HepG2 (cell line): Measurements from ENCODE around the gene OVOL2. TPM values are rescaled to one million over a fixed set of nuclear protein-coding genes. Genes with fewer than 3 reads are reported as not detected.

Experiments used
- CBX2 ChIP-seq, 2 experiments: fragments of 200-600 bp in 1 of 2; sonication (generic); formaldehyde crosslinking in 1 of 2; IDR thresholded peaks; 2 replicates each; pipeline versions ENCODE4 v1.7.0 to v1.8.1; 2018 to 2022; ENCODE audit warnings: low read depth in 2 of 2, low read length in 1 of 2, mild to moderate bottlenecking in 1 of 2, missing genetic modification reagents in 1 of 2
- CEBPZ ChIP-seq: IDR thresholded peaks from 2 replicates; pipeline ENCODE4 v1.6.1; 2012; ENCODE audit warnings: low read length, improper control_type of control experiment
- ESRRA ChIP-seq: sonication (generic); formaldehyde crosslinking; IDR thresholded peaks from 2 replicates; pipeline ENCODE4 v1.5.1; 2020; ENCODE audit warnings: mild to moderate bottlenecking, low read depth, missing genetic modification reagents
- LRRFIP1 ChIP-seq: sonication (generic); formaldehyde crosslinking; conservative IDR thresholded peaks from 2 replicates; pipeline ENCODE4 v1.4.0; 2020; ENCODE audit warnings: missing genetic modification reagents
- PRDM4 ChIP-seq: sonication (generic); formaldehyde crosslinking; IDR thresholded peaks from 2 replicates; pipeline ENCODE4 v1.9.0; 2021; ENCODE audit warnings: missing genetic modification reagents, borderline replicate concordance
- SALL2 ChIP-seq: sonication (generic); formaldehyde crosslinking; IDR thresholded peaks from 2 replicates; pipeline ENCODE4 v1.8.1; 2023; ENCODE audit warnings: mild to moderate bottlenecking, missing genetic modification reagents, inconsistent platforms
- STAG1 ChIP-seq: sonication (generic); formaldehyde crosslinking; IDR thresholded peaks from 2 replicates; pipeline ENCODE4 v1.4.0; 2020; ENCODE audit warnings: missing genetic modification reagents
- STAT6 ChIP-seq: sonication (generic); formaldehyde crosslinking; IDR thresholded peaks from 2 replicates; pipeline ENCODE4 v1.4.0; 2020; ENCODE audit warnings: missing genetic modification reagents, mild to moderate bottlenecking, borderline replicate concordance
- TOPORS ChIP-seq: sonication (generic); formaldehyde crosslinking; IDR thresholded peaks from 2 replicates; pipeline ENCODE4 v1.8.0; 2023; ENCODE audit warnings: mild to moderate bottlenecking, missing genetic modification reagents
- ZEB1 ChIP-seq: IDR thresholded peaks from 2 replicates; pipeline ENCODE4 v1.6.1; 2012; ENCODE audit warnings: mild to moderate bottlenecking, low read depth, inconsistent platforms; ENCODE audit not compliant: insufficient replicate concordance
- ZNF136 ChIP-seq: sonication (generic); formaldehyde crosslinking; IDR thresholded peaks from 2 replicates; pipeline ENCODE4 v1.8.1; 2022; ENCODE audit warnings: low read depth, mild to moderate bottlenecking, moderate library complexity, missing genetic modification reagents
- ZNF547 ChIP-seq: sonication (generic); formaldehyde crosslinking; IDR thresholded peaks from 2 replicates; pipeline ENCODE4 v1.5.1; 2020; ENCODE audit warnings: mild to moderate bottlenecking, missing genetic modification reagents
- polyA plus RNA-seq, 8 experiments: library from polyadenylated mRNA; depleted of rRNA in 3 of 8; stranded (reverse) in 7 of 8; unstranded in 1 of 8; fragments of >200 nt; fragmentation: Illumina TruSeq in 4 of 8; extraction: Trizol in 4 of 8; gene quantifications; 2 replicates each; pipeline versions ENCODE4 v1.2.1 to v1.2.3, GENCODE V29; 2011 to 2016; ENCODE audit warnings: low read depth in 4 of 8, missing spikeins in 1 of 8, mixed read lengths in 1 of 8; ENCODE audit not compliant: insufficient read depth in 1 of 8
- total RNA-seq, 5 experiments: library from RNA; depleted of rRNA; stranded (reverse); fragments of >200 nt; fragmentation: Illumina TruSeq; extraction: Trizol; gene quantifications; 2 replicates each; pipeline ENCODE4 v1.2.3, GENCODE V29; 2016; ENCODE audit warnings: low read depth in 1 of 5
- TF ChIP-seq, protein P1 (sequence below): sonication (generic); formaldehyde crosslinking; IDR thresholded peaks from 2 replicates; pipeline ENCODE4 v1.8.1; 2023; ENCODE audit warnings: mild to moderate bottlenecking, missing genetic modification reagents

Gene OVOL2
- total and polyA plus RNA-seq, 2 of the 13 experiments (the other 11 are each of a cell fraction or from before 2014, with no cell fraction given), result 0.20 to 0.31 TPM

DNA sequence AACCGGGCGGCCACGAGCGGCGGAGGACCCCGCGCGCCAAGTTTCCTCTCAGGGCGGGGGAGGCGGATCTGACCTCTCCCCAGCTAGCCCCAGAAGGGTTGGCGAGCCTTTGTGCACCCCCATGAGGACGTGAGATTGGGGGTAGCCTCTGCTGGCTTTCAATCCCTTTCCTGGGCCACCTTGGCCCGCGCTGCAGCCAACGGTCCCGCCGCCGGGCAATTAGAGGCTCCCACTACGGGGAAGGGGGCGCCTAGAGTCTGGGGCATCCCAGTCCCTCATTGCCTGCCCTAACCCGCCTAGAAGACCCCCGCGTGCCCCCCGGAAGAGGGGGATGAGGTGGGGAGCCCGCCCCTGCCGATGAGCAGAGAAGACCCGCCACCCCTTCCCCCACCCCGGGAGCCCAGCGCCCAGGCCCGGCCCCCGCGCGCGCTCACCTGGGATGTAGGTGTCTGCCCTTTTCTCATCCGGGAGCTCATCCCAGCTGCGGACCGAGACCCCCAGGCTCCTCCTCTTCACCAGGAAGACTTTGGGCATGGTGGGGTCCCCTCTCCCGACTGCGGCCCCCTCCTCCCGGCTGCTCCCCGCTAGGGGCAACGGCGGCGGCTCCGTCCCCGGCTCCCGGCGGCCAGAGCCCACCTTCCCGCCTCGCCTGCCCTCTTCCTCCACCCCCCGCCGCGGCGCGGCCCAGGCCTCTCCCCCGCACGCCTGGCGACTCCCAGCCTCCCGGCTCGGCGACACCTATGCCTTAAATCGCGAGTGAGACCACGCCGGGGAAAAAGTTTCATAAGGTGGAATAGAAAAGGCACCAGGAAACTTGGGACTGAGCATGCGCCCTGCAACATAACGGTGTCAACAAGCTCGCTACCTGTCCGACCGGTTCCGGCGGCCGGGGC is at the start of gene OVOL2 (continued):
- TF ChIP-seq, protein P1, sequence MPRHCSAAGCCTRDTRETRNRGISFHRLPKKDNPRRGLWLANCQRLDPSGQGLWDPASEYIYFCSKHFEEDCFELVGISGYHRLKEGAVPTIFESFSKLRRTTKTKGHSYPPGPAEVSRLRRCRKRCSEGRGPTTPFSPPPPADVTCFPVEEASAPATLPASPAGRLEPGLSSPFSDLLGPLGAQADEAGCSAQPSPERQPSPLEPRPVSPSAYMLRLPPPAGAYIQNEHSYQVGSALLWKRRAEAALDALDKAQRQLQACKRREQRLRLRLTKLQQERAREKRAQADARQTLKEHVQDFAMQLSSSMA, result no peak
- no peak for TF ChIP-seq CBX2 (IDR thresholded peaks at IDR 0.05; ENCODE audit: low read depth, low read length)
- no peak for TF ChIP-seq CBX2 (CRISPR knock-in tag; IDR thresholded peaks at IDR 0.05; ENCODE audit: low read depth)
- TF ChIP-seq ZNF547 (CRISPR knock-in tag), result no peak
- TF ChIP-seq PRDM4, result no peak
- TF ChIP-seq CEBPZ, result no peak
- no peak for TF ChIP-seq STAG1
- TF ChIP-seq TOPORS, result 0 out of 2 replicates have a peak, but pooled peaks have one; percentile 41
- no peak for TF ChIP-seq ESRRA (CRISPR knock-in tag)
- no peak for TF ChIP-seq STAT6 (CRISPR knock-in tag)
- TF ChIP-seq ZEB1, result peak; percentile 68
- TF ChIP-seq ZNF136 (CRISPR knock-in tag), result no peak
- TF ChIP-seq LRRFIP1, result no peak
- TF ChIP-seq SALL2, result no peak
